Cardiac septum (tissue), 1 donor: Measurements from ENCODE around the gene KIAA1671. TPM values are rescaled to one million over a fixed set of nuclear protein-coding genes. Genes with fewer than 3 reads are reported as not detected.

Experiments used
- DNase-seq: peaks from one replicate; pipeline ENCODE4 v3.0.0-alpha.2; 2020; ENCODE audit warnings: low spot score
- intact Hi-C: fragments of 100-400 bp; cut with DNase I; formaldehyde crosslinking; loops from one replicate; pipeline ENCODE4 v1.14.0; 2022
- total RNA-seq: library from RNA; stranded (reverse); fragmentation: NEBNext Ultra II Directional; extraction: Animal tissue kit (Norgen Biotek cat#: 25700); gene quantifications from one replicate; pipeline ENCODE4 v1.2.1, GENCODE V29; 2021
- donor health status: DM: no; HTN: no; CAD: no.

The KIAA1671 gene
- total RNA-seq, 1 donor from 2014 or later: 12.3 TPM

DNA sequence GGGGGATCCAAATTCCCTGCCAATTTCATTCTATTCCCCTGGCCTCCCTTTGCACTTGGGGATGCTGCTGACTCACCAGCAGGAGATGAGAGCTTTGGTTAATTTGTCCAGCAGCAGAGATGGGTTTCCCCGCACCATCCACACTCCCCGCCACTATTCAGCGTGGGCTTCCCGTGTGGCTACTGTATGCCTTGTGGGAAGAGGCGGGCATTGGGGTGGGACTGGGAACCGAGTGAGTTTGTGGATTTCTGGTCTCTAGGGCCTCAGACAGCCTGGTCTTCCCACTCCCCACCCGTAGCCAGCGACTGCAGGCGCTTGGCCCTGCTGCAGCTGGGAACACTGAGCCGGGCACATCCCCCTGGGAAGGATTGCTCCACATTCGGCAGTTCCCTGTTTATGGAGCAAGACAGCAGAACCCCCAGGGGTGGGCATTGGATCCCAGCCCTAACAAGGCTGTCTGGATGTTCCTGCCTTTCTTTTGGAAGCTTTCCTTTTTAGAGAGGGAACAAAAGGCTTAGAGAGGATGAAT is 23.4 kb downstream of the KIAA1671 start:
- no peak for DNase-seq
- intact Hi-C loops: no loop called here

DNA sequence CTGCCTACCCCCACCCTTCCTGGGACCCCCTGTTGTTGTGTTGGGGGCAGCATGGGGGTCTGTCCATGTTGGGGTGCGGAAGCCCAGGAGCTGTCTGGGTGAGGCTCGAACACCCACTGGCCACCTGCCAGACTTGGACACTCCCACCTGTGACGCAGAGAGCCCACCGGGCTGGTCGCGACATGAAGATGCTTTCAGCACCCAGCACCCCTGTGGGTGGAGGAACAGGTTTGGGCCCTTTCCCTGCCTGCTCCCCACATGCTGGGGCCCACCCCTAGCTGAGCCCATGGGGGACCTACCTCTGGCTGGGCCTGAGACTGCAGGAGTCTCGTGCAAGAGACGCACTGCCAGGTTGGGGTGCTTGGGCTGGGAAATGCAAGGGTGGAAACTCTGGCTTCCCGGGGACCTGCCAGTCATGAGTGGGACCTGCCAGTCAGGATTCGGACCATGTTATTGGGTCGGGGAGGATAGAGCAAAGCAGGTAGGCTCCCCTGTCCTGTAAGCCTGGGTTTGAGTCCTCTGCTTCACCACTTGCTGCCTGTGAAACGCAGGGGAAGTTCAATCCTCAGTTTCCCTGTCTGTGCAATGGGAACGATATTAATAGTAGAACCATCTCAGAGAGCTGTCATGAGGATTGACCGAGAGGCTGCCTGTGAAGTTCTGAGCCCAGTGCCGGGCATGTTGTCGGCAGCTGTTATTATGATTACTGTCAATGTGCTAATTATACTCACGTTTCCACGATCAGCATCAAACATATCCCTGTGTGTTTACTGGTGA is 24.1 kb downstream of the KIAA1671 start:
- intact Hi-C loops: no loop called here
- DNase-seq: no peak

DNA sequence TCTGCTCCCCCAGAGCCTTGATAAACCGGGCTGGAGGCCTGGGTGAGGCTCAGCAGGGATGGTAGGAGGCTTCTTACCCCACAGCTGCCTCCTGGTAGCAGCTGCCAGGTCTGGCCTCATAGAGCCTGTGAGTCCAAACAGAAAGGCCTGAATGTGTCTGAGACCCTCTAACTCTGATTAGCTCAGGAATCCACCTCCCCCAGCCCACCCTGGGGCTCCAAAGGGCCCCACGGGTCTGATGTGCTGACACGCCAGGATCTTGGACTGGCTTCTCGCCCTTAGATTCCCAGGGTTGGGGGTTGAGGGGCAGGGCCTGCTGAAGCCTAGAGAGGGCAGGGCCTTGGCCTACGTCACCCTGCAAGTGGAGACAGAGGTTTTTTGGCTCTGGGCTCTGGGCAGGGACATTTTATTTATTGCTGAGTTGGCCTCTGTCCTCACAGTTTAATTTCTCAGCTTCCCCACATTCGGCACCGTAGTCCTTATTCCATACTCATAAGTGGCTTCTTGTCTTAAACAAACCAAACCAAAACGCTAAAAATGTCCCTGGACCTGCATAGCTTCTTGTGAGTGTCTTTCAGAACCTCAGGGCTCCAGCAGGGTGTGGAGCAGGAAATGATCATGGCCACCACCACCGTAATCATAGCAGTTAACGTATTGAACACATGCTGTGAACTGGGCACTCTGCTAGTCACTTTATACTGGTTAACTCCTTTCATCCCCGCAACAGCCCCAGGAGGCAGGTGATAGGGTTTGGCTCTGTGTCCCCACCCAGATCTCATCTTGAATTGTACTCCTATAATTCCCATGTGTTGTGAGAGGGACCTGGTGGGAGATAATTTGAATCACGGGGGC is 25.1 kb downstream of the KIAA1671 start:
- DNase-seq: no peak
- intact Hi-C loops: no loop called here

DNA sequence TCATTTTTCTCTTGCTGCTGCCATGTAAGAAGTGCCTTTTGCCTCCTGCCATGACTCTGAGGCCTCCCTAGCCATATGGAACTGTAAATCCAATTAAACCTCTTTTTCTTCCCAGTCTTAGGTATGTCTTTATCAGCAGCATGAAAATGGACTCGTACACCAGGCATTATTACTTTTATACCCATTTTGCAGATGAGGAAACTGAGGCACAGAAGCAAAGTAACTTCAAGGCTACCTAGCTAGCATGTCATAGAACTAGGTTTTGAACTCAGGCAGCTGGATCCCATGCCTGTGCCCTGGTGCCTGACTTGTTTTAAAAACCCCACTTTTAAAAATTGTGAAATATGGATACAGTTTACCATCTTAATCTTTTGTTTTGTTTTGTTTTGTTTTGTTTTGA is 25.8 kb downstream of the KIAA1671 start:
- intact Hi-C loops: no loop called here
- DNase-seq: no peak

DNA sequence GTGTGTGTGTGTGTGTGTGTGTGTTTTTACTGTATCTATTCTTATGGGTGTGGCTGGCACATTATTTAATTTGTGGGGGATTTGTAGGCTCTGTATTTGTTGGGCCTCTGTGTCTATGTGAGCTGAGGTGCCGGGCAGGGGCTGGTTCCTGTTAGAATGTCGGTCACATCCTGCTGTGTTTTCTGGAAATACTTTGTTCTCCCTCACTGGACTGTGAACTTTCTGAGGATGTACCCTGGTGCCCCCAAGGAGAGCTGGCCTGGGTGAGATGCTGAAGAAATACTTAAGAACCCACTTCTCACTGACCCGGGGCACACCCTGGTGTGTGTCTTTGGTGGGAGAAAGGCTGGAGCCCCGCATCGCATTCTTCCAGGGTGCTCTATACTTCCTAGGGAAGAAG is 28.6 kb downstream of the KIAA1671 start:
- DNase-seq: no peak
- intact Hi-C loops: no loop called here

DNA sequence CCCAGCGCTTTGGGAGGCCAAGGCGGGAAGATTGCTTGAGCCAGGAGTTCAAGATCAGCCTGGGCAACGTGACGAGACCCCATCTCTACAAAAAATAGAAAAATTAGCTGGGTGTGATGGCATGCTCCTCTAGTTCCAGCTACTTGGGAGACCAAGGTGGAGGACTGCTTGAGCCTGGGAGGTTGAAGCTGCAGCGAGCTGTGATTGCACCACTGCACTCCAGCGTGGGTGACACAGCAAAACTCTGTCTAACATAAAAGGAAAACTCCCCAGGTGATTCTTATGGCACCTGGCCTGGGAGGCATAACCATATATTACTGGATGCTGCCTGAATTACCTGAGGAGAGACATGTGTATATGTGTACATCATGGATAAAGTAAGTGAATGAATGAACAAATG is 29.1 kb downstream of the KIAA1671 start:
- intact Hi-C loops: no loop called here
- DNase-seq: no peak

DNA sequence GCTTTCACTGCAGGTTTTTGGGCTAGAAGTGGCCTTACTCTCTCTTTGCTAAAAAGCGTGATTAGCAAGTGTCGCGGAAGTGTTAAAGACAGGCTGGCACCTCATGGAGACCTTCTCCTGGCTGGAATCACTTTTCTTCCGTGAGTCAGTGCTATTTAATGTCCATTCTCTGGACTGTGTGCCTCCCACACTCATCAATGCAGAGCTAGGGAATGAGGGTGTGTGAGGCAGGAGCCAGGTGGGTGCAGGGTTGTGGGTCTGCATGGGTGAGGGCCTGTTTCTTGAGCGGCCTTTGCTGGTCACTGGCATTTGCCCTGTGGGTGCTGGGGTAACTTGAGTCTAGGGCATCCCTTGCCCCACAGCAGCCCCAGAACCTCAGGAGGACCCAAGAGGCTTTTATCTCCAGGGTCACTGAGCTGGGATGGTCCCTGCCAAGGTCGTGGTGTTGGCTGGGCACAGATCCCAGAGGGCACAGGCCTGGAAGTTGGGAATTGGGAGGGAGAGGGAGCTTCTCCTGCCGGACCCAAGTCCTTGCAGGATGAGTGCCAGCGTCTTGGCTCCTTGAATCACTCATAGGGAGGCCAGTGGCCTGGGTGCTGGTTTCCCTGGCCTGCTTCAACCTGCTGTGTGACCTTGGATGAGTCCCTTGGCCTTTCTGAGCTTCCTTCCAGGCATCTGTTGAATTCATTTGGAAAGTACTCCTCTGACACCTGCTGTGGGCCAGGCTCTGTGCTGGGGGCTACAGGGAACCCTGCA is 30.0 kb downstream of the KIAA1671 start:
- DNase-seq: no peak
- intact Hi-C loops: no loop called here

DNA sequence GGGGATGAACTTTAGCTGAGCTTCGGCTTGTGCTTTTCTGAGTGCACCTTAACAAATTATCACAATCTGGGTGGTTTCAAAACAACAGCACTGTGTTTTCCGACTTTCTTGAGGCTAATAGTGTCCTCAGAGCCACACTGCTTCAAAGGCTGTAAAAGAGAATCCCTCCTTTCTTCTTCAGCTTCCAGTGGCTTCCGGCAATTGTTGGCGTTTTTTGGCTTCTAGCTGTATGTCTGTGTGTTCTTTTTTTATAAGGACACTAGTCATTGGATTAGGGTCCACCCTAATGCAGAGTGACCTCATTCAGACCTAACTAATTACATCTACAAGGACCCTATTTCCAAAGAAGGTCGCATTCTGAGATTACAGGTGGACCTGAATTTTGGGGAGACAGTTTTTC is 30.6 kb downstream of the KIAA1671 start:
- intact Hi-C loops: no loop called here
- DNase-seq: no peak

DNA sequence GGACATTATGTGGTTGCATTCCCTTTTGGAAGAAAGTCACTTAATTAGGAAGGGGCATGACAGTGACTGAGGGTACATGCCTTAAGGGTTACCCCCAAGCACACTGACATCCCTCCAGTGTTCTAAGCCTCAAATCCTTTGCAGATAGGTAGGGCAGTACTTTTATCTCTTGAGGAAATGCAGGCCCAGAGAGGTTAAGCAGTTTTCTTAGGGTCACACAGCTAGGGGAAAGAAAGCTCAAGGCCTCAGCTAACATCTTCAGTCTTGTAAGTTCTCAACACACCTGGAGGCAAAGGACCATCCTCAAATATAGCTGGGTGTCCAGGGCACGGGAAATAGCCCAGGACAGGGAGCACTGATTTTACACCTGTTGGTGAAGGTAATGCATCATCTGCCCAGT is 31.6 kb downstream of the KIAA1671 start:
- DNase-seq: no peak
- intact Hi-C loops: no loop called here

DNA sequence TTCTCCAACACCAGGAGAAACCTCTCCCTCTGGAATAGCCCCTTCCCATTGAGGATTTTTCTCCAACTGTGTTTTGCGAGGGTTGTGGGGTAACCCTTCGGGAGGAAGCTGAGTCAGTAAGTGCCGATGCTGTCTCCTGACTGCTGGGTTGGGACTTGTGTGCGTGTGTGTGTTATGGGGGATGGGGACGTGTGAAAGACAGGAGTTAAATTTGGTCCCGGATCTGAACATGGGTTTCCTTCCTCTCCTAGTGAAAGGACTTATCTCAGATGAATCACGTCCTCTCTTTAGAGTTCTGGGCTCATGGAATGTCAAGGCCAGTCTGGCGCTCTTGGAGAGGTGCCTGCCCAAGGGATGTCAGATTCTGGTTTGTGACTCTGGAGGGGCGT is 33.3 kb downstream of the KIAA1671 start:
- intact Hi-C loops: no loop called here
- DNase-seq: no peak

DNA sequence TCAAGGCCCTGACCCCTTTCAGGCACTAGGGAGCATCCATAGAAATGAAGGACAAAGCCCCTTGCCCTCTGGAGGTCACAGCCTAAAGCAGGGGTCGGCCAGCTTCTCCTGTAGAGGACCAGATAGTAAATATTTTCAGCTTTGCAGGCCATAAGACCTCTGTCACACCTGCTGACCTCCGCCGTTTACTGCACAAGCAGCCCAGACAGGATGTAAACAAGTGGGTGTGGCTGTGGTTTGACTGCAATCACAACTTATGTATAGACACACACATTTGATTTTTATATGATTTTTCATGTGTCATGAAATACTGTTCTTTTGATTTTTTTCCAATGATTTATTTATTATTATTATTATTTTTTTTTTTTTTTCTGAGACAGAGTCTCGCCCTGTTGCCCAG is 34.3 kb downstream of the KIAA1671 start:
- DNase-seq: no peak
- intact Hi-C loops: no loop called here

DNA sequence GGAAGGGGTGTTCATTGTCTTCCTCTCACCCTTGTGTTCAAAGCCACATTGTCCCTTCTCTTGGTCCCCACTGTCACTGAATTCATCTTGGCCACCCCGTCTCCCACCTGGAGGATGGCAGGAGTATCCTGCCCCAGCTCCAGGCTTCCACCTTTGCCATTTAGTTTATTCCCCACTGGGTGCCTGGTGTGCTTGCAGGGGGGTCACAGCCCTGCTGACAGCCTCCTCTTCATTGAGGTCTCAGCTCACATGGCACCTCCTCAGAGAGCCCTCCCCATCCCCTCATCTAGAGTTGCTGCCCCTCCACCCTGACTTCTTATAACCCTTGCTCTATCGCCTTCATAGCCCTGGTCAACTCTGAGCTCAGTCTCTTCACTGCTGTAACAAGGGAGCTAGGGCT is 36.6 kb downstream of the KIAA1671 start:
- intact Hi-C loops: no loop called here
- DNase-seq: no peak

DNA sequence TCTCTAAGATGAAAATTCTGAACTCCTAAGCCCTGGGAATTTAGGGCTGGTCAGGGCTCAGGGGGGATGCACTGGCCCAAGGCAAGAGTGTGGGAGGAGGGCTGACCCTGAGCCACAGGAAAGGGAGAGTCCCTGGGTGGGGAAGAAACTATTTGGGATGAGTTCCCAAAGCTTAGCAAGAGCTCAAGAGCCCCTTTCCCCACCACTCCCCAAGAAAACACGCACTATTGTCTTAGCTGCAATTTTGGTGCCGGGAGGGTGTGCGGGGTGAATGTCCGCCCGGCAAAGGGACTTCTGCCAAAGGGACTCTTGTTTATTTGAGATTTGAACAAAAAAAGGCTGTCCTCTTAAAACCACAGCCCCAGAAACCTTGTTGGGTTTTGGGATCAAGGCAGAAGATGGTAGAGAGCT is 37.0 kb downstream of the KIAA1671 start:
- intact Hi-C loops: no loop called here
- no peak for DNase-seq

DNA sequence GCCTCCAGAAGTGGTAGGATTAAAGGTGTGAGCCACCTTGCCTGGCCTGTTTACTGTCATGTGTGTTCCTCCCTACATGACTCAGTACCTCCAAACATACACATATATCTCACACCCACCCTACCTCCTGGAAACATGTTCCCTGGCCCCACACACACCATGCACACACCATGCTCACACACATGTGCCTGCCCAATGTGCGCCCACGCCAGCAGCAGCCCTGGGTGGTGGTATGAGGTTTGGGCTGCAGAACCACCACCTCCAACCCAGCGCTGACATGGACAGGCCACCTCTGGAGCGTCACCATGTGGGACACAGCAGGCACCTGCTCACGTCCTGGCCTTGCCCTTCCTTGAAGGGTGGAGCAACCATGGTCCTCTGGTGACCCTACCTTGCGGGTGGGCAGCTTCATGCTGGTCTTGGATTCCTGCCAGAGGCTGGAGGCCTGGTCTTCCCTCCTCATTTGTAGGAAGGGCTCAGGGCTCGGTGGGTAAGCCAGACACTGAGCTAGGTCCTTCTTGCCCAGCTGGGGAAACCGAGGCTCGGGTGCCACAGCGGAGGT is 37.9 kb downstream of the KIAA1671 start:
- no peak for DNase-seq
- intact Hi-C loops: loop anchor here (5.0 kb wide), 1 partner anchor 37 kb away; no protein-coding TSS in a partner anchor

DNA sequence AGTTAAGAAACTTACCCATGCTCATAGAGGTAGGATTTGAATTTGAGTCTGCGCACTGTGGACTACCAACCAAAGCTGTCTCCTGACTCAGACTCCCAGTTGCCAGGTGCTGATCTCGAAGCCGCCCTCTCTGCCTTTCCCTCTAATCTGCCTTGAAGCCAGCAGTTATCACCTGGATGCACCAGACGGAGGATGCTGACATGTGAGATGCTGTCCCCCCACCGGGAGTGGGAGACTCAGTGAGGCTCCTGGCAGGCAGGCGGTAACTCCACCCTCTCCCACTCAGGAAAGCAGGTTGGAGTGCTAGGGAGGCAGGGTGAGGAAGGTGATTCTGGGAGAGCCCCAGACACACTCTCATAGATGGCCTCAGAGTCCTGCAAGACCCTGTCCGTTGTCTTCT is 40.4 kb downstream of the KIAA1671 start:
- intact Hi-C loops: loop anchor here (5.0 kb wide), 1 partner anchor 34 kb away; no protein-coding TSS in a partner anchor
- no peak for DNase-seq

DNA sequence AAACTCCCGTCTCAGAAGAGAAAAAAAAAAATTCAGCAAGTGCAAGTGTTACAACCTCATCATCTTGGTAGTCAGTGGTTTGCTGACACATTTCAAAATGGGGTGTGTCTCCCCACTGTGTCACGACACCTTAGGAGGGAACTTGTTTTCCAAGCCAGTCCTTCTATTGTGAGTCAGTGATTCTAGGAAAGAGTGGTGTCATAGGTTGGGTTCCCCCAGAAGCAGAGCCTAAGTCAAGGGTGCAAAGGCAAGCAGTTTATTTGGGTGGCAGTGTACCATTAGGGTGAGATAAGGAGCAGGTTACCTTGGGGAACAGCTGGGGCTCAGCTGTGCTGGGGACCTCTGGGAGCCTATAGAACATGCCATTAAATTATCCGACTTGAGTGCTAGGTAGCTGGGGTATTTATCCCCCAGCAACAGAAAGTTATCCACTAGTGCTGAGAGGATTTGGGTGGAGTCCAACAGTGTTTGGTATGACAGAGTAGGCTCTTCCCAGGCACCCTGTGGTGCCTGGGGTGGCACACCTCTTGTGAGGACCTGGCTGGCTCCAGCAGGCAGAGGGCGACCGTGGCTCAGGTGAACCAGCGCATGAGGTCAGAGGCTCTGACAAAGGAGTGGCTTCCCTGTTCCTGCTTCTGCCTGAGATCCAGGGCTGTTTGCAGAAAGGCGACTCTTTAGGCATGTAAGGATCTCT is 41.7 kb downstream of the KIAA1671 start:
- intact Hi-C loops: loop anchor here (5.0 kb wide), 1 partner anchor 33 kb away; no protein-coding TSS in a partner anchor

DNA sequence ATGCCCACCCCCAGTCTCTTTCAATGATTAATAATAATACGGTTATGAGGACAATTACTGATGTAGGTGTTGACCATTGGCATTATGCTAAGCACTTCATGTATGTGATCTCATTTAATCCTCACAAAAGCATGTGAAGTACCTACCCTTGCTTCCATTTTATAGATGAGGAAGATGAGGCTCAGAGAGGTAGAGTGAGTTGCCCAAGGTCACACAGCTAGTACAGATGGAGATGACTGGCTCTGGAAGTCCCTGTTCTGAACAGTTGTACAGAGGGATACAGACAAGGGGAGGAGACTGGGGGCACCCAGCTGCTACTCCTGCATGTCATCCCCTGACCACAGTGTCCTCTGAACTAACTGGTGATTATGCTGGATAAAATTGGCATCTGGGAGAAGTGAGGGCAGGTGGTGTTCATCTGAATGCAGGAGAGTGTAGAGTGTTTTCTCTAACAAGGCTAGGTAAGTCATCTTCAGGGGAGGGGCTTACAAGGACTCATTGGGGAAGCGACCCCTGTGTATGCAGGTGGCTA is 43.2 kb downstream of the KIAA1671 start:
- intact Hi-C loops: no loop called here
- DNase-seq: no peak

More for the DNA sequence above, 41.7 kb downstream of the KIAA1671 start:
- no peak for DNase-seq

DNA sequence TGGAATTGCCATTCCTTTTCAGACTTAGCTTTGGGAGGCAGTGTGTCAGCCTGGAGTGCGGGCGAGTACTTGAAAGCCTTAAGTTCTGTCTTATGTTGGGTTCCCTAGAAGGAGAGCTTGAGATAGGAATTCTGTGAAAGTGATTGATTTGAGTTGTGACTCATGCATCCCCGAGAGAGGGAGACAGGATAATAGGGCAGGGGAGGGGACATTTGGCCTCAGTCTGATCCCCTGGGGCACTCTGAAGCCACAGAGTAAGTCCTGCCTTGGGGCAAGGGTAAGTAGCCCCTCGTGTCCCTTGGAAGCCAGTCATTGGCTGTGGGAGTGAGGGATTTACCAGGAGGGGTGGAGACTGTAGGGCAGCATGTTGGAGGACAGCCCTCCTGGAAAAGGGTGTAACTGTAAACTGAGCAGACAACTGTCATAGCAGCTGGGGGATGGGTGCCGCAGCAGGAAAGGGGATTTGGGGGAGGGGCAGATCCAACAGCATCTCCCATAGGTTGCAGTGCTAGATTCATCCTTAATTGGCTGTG is 44.0 kb downstream of the KIAA1671 start:
- intact Hi-C loops: no loop called here
- DNase-seq: no peak
